Breast epithelium (tissue), 4 donors: ENCODE results near the gene PEDS1. TPM values are rescaled to one million over a fixed set of nuclear protein-coding genes. Genes with fewer than 3 reads are reported as not detected.
"Not testable (repeated sequence)": the region's sequence is repeated elsewhere in the genome, so short reads cannot be mapped to it uniquely, and the experiment has no call there.

Experiments
- DNase-seq, 2 donors: peaks; one replicate each; pipeline ENCODE4 v3.0.0-alpha.2; 2019; ENCODE audit warnings: low spot score in 2 of 2
- H3K27ac ChIP-seq, 2 donors: fragments of 200-600 bp; sonication (generic) in 1 of 2; one replicate each; pipeline ENCODE4 v1.5.1; 2016 to 2019; ENCODE audit warnings: mild to moderate bottlenecking in 1 of 2
- H3K27me3 ChIP-seq, 2 donors: fragments of 200-600 bp; sonication (generic) in 1 of 2; one replicate each; pipeline versions ENCODE4 v1.5.1 to v1.6.0; 2017 to 2019; ENCODE audit warnings: control low read depth in 1 of 2, mild to moderate bottlenecking in 1 of 2
- H3K36me3 ChIP-seq: fragments of 200-600 bp; one replicate; pipeline ENCODE4 v1.5.1; 2019
- H3K4me1 ChIP-seq, 2 donors: fragments of 200-600 bp; sonication (generic); one replicate each; pipeline ENCODE4 v1.5.1; 2016 to 2019; ENCODE audit warnings: control low read depth in 1 of 2
- H3K4me3 ChIP-seq, 3 donors: fragments of 200-600 bp; sonication (generic); 1 replicate in 2 of 3; 2 replicates in 1 of 3; pipeline ENCODE4 v1.5.1; 2016 to 2019; ENCODE audit warnings: mild to moderate bottlenecking in 3 of 3, moderate library complexity in 2 of 3
- H3K9me3 ChIP-seq, 2 donors: fragments of 200-600 bp; sonication (generic) in 1 of 2; one replicate each; pipeline ENCODE4 v1.5.1; 2016 to 2019; ENCODE audit warnings: control low read depth in 1 of 2
- CTCF ChIP-seq, 3 donors: fragments of 450-650 bp; IDR thresholded peaks; one replicate each; pipeline ENCODE4 v1.5.1; 2016 to 2017; ENCODE audit warnings: antibody characterized with exemption in 3 of 3, mild to moderate bottlenecking in 3 of 3, moderate library complexity in 3 of 3
- POLR2A ChIP-seq: fragments of 450-650 bp; IDR thresholded peaks from one replicate; pipeline ENCODE4 v1.6.1; 2016; ENCODE audit warnings: antibody characterized with exemption, mild to moderate bottlenecking, moderate library complexity
- POLR2AphosphoS5 ChIP-seq, 3 donors: sonication (generic); formaldehyde crosslinking; IDR thresholded peaks; one replicate each; pipeline ENCODE4 v1.6.1; 2017; ENCODE audit warnings: antibody characterized with exemption in 3 of 3
- intact Hi-C: fragments of 100-400 bp; cut with DNase I; formaldehyde crosslinking; loops from one replicate; pipeline ENCODE4 v1.15.1; 2023; ENCODE audit warnings: low total_unique reads
- total RNA-seq, 3 donors: library from RNA; depleted of rRNA; stranded (reverse); fragments of >200 nt; gene quantifications; one replicate each; pipeline ENCODE4 v1.1.0, GENCODE V29; 2016

Gene PEDS1
- total RNA-seq, 3 donors from 2014 or later = 12.9 to 29.4 (median 18.0) TPM

- intact Hi-C loops = no loop called here
- H3K27ac ChIP-seq = no peak overlapping the region
- H3K9me3 ChIP-seq = no peaks in the 10 kb centered on the region
- no peaks in the 10 kb centered on the region for H3K27me3 ChIP-seq
- H3K4me3 ChIP-seq = no peak overlapping the region
- H3K36me3 ChIP-seq = no peaks in the 10 kb centered on the region
- TF ChIP-seq CTCF (IDR thresholded peaks at IDR 0.05) (no peak), POLR2A (no peak), POLR2AphosphoS5 (IDR thresholded peaks at IDR 0.05) (no peak)
- DNase-seq = no peak
- no peaks in the 10 kb centered on the region for H3K4me1 ChIP-seq
These were observed 27.8 kb upstream of the PEDS1 start for GRCh38 chr20:50181344-50181743.

GRCh38 chr20:50178672-50179071, 25.1 kb upstream of the PEDS1 start:
- H3K27me3 ChIP-seq, H3K9me3 ChIP-seq, H3K27ac ChIP-seq, DNase-seq, intact Hi-C loops, H3K4me3 ChIP-seq, H3K4me1 ChIP-seq, H3K36me3 ChIP-seq: not testable (repeated sequence)

- H3K4me3 ChIP-seq = no peak overlapping the region
- H3K4me1 ChIP-seq = peaks cover 0 to 6% of the 10 kb centered on the region in 2 donors
- H3K27me3 ChIP-seq = no peaks in the 10 kb centered on the region
- H3K27ac ChIP-seq = no peak overlapping the region
- no peak for DNase-seq
- no peaks in the 10 kb centered on the region for H3K36me3 ChIP-seq
- intact Hi-C loops = no loop called here
- TF ChIP-seq POLR2A (no peak), CTCF (IDR thresholded peaks at IDR 0.05) (no peak)
- no peaks in the 10 kb centered on the region for H3K9me3 ChIP-seq
These were observed 22.7 kb upstream of the PEDS1 start for GRCh38 chr20:50175938-50176933.

- TF ChIP-seq POLR2AphosphoS5 (IDR thresholded peaks at IDR 0.05) = no peak
- TF ChIP-seq CTCF (IDR thresholded peaks at IDR 0.05) = no peak
- no peak for TF ChIP-seq POLR2A
- intact Hi-C loops = no loop called here
These were observed 20.9 kb upstream of the PEDS1 start for GRCh38 chr20:50174456-50174855.

GRCh38 chr20:50172347-50173013, 19.0 kb upstream of the PEDS1 start:
- Histone ChIP-seq H3K9me3 (no peaks in the 10 kb centered on the region), H3K4me1 (peaks cover 0 to 6% of the 10 kb centered on the region in 2 donors), H3K36me3 (no peaks in the 10 kb centered on the region), H3K27ac (peak overlapping the region; percentile 81 to 86), H3K27me3 (no peaks in the 10 kb centered on the region), H3K4me3 (peak overlapping the region; percentile 48 to 60 (median 55))
- intact Hi-C loops = no loop called here
- peak; percentile 13 to 64 (median 45) for TF ChIP-seq POLR2AphosphoS5 (IDR thresholded peaks at IDR 0.05)
- TF ChIP-seq CTCF (IDR thresholded peaks at IDR 0.05) = no peak
- TF ChIP-seq POLR2A = peak; percentile 7
- peak; percentile 61 to 74 for DNase-seq

More at GRCh38 chr20:50174456-50174855, 20.9 kb upstream of the PEDS1 start:
- H3K27ac ChIP-seq = no peak overlapping the region
- H3K27me3 ChIP-seq = no peaks in the 10 kb centered on the region
- no peak overlapping the region for H3K4me3 ChIP-seq
- no peaks in the 10 kb centered on the region for H3K36me3 ChIP-seq
- DNase-seq = no peak
- no peaks in the 10 kb centered on the region for H3K9me3 ChIP-seq
- peaks cover 0 to 6% of the 10 kb centered on the region in 2 donors for H3K4me1 ChIP-seq
